Measurements from ENCODE around the gene TMEM106C.

- TF ChIP-seq EZH2 (IDR thresholded peaks at IDR 0.05; ENCODE audit: insufficient read depth, poor library complexity, severe bottlenecking), result no peak
- TF ChIP-seq EZH2phosphoT487 (IDR thresholded peaks at IDR 0.05; ENCODE audit: insufficient read depth, low read depth), result no peak
Measured at GRCh38 chr12:47999816-48000215, 36.4 kb downstream of the TMEM106C start.

All from GM23248 (cell line).